GM04504 (cell line): ENCODE measurements around the gene PCBP3.
"Not testable (repeated sequence)": the region's sequence is repeated elsewhere in the genome, so short reads cannot be mapped to it uniquely, and the experiment has no call there.

Source experiments
- DNase-seq: peaks from one replicate; pipeline ENCODE4 v3.0.0-alpha.2; 2012; ENCODE audit warnings: low read depth

PCBP3 gene

DNA sequence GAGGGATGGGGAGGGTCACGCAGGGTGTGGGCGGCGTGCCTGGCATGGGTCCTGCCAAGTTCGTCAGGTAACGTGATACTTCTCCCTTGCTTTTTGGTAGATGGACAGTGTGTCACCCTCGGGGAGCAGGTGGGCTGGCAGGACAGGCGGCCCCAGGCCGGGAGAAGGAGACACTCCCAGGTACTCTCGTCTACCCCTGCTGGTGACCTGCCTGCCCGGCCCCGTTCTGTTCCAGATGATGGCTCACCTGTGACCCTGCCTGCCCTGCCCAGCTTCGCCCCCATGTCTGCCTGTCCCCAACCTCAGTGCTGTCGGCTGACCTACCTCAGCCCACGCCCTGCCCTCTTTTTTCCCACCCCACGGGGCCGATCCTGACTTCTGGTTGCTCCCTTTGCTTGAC is 144.7 kb downstream of the PCBP3 start:
- no peak for DNase-seq

DNA sequence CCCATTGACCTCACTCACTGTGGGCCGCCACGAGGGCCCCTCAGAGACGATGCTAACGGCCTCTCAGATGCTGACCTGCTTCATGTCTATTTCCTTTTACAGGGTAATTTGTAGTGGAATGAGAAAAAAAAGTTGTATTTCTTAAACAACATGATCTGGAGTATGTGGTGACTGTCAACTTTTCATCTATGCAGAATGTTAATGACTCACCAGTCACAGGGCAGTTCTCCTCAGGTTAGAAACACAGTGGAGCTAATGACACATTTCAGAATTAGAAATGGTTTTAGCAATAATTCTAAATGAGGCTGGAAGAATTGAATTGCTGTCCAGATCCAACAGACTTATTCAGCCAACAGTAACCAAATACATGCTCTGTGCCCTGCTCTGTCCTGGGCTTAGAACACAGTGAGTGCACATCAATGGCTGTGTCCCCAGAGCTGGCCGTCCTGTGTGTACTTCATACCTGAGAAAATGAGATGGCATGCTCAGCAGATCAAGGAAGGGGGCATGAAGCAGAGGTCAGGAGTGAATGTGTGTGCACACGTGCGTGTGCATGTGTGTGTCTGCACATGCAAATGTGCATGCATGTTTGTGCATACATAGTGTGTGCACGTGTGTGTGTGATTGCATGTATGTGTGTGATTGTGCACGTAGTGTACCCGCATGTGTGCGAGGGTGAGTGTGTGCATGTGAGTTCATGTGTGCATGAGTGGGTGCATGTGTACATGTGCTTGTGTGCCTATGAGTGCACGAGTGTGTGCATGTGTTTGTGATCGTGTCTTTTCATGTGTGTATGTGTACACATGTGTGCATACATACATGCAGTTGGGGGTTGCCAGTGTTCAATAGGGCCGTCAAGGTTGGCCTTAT is 145.3 kb downstream of the PCBP3 start:
- DNase-seq: no peak

DNA sequence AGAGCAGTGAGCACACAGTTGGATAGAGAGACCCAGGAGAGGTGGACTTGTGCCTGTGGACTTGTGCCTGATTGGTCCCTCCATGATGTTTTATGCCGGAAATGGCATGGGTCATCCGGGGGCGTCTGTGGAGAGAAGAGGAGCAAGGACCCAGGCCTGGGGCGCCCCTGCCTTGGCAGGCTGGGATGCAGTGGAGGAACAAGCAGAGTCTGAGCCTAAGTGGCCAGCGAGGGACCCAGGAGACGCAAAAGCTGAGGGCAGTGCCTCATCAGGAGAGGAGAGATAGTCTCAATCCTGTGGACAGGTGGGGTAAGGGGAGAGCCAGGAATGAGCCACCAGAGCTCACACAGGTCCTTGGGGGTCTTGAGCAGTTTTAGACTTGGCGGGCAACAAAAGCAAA is 146.9 kb downstream of the PCBP3 start:
- DNase-seq: no peak

DNA sequence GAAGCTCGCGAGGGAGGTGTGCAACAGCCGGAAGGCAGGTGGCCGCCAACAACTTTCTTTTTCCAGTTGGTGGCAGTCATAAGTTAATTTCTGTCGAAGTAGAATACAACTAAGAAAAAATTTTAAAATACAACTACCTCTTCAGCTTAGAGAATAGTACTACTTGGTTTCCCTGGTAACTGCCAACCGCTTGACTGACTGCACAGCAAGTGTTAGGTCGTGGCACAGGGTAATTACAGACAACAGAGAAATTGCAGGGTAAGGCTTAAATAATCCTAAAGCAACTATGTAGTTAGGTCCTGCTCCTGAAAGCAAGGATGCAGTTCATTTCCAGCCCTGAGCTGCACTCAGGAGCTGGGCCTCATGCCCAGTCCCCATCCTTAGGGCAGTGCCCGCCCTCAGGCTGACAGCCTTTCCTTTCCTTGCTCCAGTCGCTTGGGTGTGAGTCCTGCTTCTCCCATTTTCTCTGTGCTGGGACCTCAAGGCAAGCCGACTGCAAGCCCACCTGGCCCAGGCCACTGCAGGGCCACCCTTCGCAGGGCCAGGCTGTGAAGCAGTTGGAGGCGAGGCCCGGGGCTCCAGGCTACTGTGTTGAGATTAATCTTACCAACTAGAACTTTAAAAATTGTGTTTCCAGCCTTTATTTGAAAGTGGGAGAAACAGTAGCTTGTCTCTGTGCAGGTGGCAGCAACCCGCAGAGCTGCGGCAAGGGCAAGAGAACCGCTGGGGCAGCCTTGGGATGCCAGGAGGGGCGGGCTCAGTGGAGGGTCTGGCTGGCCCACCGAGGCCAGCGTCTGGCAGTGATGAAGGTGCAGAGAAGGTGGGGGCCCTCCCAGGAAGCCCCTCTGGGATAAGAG is 148.3 kb downstream of the PCBP3 start:
- no peak for DNase-seq

DNA sequence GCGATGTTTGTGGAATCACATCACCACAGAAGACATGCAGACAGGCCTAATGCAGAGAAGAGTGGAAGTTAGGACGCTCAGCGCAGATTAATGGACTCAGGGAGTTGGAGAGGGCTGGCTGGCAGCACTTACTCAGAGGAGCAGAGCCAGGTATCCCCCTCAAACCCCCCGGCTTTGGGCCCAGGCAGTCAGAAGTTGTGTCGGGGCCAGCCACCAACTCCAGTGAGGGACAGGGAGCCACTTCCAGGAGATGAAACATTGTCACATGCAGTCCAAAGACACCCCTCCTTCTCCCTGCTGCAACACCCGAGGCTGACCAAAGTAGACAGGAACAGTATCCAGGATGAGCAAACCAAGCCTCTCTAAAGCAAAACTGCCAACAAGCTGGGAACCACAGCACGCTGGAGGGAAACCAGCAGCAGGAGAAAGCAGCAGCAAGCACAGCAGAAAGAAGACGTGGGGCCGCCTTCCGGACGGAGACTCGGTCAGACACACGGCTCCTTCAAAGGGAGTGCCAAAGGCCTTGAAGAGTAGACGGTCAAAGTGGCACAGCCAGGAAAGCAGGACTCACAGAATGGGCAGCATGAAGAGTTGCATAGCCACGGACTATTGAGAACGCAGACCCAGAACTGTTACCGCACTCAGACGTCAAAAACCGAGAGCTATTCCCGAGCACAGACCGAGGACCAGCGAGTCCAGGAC is 149.3 kb downstream of the PCBP3 start:
- no peak for DNase-seq

DNA sequence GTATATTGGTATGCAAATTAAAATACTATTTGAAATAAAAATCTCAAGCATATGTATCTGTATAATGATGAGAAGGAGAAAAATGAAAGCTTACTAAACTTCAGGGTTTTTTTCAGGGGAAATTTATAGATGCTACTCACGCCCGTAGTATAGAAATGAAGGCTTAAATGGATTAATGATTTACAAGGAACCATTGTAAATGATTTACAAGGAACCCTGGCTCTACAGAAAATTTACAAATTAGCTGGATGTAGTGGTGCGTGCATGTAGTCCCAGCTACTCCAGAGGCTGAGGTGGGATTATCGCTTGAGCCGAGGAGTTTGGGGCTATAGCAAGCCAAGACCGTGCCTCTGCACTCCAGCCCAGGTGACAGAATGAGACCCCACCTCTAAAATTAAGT is 150.5 kb downstream of the PCBP3 start:
- DNase-seq: no peak

DNA sequence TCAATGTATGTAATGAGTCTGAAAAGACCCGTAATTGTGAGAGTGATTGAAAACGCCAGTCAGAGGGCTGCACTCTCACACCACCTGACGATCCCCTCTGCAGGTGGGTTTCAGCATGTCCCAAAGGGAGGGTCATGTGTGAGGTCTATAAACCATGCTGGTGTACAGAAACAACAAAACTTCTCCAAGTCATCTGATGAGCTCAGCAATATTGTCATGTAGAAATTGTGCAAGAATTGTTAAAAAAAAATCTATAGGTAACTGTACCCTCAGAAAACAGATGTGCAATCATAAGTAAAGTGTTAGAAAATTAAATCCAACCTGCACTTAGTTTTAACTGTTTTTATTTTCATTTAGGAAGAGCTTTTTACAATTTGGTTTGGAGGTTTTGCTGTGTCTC is 152.5 kb downstream of the PCBP3 start:
- no peak for DNase-seq

DNA sequence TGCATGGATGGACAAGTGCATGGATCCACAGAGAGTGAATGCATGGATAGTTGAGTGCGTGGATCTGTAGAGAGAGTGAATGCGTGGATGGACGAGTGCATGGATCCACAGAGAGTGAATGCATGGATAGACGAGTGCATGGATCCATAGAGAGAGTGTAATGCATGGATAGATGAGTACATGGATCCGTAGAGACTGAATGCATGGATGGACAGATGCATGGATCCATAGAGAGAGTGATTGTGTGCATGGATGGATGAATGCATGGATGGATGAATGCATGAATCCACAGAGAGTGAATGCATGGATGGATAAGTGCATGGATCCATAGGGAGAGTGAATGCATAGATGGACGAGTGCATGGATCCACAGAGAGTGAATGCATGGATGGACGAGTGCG is 153.8 kb downstream of the PCBP3 start:
- no peak for DNase-seq

DNA sequence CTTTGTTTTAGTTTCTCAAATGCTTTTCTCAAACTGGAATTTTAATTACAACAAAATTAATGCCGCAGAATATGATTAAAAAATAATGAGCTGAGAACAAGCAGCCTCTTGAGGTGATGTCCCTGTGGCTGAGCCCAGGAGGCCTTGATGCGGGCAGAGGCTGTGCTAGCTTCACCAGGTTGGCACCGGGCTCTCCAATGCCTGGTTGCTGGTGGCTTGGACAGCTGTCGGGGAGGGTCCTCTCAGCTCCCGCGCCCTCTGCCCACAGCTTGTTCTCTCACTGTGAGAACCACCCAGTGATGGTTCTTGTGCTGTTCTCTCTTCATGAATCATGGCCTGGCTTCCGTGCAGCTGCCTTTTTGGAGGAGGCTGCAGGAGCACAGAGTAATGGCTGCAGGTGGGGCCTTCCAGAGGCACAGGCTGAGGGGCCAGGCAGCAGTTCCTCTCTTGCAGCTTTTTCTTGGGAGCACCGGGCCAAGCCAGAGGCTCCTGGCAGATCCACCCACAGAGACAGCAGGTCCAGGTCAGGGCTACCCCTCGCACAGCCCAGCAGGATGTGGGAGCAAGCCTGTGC is 156.3 kb downstream of the PCBP3 start:
- no peak for DNase-seq

DNA sequence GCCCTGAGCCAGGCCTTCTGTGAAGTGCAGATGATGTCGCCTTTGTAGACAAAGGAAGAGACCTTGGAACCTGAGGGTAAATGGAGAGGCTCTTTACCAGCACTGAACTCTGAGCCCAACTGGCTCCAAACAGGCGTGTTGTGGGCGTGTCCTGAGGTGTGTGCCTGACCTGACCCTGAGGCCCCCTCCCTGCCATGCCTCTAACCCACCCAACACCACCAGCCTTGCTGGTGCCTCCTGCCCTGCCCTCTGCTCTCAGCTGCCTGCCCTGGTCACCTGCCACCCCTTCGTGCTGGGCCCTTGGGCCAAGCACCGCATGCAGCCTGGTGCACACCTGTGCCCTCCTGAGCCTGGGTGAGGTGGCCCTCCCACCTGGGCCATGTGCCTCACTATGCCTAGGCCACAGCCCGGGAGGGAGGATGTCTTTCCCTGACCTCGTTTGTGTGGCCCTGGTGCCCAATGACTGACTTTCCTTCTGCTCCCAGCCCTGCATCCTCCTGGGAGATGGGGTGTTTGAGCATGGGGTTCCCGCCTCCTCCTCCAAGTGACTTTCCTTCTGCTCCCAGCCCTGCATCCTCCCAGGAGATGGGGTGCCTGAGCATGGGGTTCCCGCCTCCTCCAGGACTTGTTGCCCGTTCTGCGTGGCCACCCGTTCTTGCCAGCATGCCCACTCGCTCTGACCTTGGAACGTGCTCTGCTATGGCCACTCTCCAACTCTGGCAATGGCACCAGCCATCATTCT is 157.0 kb downstream of the PCBP3 start:
- DNase-seq: no peak

DNA sequence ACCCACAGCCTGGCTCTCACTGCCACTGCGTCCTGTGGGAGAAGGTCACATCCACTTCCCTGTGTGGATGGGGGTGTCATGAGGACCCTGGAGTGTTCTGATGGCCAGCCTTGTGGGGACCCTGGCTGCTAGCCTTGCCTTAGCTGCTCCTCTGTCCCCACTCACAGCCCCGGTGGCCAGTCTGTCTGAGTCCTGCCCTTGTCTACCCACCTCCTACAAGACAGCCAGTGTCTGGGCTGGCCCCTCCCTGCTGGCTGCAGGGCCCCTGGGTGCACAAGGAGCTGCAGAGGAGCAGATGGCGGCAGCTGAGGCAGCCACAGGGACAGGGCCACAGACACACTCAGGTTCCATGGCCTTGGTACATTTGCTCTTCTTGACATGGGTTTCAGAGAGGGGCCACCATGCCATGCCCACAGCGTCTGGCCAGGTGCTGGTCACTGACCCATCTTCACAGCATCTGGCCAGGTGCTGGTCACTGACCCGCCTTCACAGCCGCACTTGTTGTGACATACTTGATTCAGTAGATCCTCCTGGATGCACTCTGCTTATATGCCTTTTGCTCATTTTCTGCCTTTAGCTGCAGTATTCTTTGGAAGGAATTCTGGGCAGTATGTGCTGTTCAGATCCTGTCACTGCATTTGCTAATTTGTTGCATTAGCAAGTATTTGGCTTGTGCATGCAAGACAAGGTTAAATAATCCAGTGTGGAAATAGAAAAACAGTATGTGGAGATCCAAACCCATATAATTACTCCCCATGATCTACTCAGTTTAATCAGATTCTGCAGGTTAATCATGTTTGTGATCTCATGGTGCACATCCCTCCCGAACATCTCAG is 157.8 kb downstream of the PCBP3 start:
- no peak for DNase-seq

DNA sequence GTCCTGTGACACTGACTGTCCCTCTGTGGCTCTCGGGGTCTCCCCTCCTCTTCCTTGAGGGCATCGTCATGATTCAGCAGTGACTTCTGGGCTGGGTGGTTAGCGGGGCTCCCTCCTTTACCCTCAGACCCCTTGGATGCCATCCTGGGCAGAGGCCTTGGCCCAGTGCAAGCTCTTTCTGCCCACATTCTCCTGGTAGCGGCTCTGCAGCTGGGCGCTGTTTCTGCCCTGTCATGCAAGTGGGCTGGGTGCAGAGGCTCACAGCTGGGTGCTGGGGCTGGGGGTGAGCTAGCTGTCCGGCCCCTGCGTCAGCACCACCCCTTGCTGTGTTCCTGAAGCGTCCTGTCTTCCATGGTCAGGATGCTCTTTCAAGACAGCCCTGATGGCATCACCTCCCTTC is 158.5 kb downstream of the PCBP3 start:
- no peak for DNase-seq

DNA sequence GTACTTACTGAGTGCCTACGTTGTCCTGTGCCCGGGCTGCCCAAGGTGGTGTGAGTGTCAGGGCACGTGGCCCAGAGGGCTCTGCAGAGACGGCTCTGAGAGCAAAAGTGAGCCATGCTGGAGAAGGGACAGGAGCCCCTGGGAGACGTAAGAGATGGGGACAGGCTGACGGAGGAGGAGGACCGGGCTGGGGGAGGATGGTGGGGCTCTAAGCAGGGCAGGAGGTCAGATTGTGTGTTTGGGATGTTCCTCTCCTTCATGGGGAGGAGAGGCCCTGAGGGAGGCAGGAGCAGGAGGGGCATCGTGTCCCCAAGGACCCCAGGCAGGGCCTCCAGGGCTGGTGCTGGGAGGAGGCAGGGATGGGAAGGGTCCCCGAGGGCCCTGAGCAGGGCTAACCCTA is 158.9 kb downstream of the PCBP3 start:
- no peak for DNase-seq

DNA sequence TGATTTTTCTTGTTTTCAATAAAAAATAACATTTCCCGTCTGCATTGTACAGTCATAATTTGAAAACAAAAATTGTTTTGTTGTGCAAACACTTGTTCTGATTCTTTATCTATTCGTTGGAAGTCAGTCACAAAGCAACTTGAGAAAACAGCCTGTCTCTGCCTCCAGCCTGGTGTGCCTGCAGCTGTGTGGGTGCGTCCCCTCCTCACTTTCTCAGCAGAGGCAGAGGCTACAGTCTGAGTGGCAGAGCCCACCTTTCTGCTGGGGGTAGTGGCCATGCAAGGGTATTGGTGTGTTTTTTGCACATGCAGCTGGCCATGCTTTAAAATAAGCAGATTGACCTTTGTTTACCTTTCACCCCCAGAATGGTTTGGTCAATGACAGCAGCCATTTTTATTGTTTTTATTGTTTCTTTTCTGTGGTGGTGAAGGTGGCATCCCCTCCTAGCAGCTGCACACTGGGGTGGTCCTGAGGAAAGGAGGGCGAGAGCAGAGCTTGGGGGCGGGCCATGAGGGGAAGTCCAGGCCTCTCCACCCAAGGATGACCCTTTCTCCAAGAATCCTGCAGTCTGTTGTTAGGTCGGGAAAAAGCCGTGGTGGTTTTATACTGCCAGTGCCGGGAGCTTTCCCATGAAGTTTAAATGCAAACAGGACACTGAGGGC is 159.6 kb downstream of the PCBP3 start:
- DNase-seq: no peak

DNA sequence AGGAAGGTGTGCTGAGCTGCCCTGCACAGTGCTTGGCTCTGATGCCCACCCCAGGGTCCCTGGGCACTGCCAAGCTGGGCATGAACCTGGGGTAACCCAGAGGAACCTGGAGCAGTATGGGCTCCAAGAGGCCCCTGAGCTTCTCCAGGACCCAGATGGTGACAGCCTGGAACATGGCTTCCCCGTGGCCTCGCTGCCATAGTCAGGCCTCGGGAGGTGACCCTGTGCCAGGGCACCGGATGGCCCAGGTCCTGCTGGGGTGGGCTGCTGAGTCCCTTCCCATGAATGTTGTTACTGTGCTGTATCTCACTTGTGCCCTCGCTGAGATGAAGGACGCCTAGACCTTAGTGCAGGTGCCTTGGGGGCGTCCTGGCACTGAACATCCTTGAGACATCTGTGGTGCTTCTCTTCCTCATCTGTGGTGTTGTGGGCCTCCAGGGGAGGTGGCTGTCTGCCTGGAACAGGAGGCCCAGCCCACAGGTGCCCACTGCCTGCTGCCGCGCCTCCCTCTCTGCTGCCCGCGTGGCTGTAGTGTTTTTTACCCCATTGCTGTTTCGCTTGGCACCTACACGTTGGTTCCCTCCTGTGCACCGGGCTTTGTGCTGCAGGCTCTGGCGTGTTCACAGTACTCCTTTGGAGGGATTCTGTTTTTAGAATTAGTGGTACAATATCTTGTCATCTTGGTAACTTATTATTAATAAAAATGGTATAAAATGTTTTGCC is 160.3 kb downstream of the PCBP3 start:
- no peak for DNase-seq

DNA sequence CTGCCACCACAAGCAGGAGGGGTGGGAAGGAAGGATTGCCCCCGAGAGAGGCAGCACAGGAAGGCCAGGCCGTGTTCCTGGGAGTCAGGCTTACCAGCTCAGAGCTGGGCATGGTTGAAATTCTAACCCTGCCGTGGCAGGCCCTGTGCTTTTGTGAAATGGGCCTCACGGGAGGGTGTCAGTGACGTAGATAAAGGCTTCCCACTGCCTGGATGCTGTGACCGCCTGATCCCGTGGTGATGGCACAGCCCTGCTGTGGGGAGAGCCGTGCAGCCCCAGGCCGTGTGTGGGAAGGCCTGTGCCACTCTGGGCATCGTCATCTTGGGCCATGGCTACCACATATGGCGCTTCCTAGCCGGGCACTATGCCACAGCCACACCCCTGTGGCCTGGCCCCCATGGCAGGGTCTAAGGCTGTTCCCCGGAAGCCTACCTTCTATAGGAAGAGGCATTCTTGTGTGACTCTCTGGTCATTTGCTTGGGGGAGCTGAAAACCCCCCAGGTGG is 161.3 kb downstream of the PCBP3 start:
- DNase-seq: no peak

DNA sequence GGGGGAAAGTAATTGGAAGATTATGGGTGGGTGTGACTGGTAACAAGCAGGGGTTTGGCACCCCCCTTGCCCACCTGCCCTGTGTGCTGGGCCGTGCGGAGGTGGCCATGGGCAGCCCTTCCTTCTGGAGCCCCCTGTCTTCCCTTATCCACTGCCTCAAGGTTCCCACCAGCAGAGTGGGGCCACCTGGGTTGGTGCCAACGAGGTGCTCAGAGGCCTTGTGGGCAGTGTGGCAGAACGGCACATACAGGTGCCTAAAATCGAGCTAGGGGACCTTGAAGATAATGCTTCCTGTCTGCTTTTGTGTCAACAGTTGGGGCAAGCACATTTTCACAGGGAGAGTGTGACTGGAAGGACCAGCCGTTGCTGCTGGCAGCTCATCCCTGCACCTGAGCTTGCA is 161.8 kb downstream of the PCBP3 start:
- no peak for DNase-seq

DNA sequence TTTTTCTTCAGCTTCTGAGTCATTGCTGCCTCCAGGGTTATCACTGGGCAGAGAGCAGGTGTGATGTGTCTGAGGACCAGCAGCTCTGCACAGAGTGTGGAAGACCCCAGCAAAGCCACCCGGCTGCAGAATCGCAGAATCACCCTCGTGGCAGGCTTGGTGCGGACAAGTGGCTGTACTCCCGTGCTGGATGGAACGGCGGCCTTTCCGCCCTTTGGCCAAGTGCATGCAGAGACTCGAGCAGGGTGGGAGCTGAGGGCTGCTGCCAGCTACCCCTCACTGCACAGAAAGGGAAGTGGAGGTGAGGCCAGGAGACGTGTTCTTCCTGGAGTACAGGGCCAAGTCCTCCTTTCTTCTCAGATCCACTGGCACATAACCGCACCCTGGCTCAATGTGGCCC is 162.5 kb downstream of the PCBP3 start:
- no peak for DNase-seq

DNA sequence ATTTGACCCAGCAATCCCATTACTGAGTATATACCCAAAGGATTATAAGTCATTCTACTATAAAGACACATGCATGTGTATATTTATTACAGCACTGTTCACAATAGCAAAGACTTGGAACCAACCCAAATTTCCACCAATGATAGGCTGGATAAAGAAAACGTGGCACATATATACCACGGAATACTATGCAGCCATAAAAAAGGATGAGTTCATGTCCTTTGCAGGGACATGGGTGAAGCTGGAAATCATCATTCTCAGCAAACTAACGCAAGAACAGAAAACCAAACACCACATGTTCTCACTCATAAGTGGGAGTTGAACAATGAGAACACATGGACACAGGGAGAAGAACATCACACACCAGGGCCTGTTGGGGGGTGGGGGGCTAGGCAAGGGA is 165.1 kb downstream of the PCBP3 start:
- DNase-seq: not testable (repeated sequence)
